ENCODE data around the gene NEK10.
"Not testable (repeated sequence)": the region's sequence is repeated elsewhere in the genome, so short reads cannot be mapped to it uniquely, and the experiment has no call there.

The NEK10 gene, protein sequence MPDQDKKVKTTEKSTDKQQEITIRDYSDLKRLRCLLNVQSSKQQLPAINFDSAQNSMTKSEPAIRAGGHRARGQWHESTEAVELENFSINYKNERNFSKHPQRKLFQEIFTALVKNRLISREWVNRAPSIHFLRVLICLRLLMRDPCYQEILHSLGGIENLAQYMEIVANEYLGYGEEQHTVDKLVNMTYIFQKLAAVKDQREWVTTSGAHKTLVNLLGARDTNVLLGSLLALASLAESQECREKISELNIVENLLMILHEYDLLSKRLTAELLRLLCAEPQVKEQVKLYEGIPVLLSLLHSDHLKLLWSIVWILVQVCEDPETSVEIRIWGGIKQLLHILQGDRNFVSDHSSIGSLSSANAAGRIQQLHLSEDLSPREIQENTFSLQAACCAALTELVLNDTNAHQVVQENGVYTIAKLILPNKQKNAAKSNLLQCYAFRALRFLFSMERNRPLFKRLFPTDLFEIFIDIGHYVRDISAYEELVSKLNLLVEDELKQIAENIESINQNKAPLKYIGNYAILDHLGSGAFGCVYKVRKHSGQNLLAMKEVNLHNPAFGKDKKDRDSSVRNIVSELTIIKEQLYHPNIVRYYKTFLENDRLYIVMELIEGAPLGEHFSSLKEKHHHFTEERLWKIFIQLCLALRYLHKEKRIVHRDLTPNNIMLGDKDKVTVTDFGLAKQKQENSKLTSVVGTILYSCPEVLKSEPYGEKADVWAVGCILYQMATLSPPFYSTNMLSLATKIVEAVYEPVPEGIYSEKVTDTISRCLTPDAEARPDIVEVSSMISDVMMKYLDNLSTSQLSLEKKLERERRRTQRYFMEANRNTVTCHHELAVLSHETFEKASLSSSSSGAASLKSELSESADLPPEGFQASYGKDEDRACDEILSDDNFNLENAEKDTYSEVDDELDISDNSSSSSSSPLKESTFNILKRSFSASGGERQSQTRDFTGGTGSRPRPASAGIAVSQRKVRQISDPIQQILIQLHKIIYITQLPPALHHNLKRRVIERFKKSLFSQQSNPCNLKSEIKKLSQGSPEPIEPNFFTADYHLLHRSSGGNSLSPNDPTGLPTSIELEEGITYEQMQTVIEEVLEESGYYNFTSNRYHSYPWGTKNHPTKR

DNA sequence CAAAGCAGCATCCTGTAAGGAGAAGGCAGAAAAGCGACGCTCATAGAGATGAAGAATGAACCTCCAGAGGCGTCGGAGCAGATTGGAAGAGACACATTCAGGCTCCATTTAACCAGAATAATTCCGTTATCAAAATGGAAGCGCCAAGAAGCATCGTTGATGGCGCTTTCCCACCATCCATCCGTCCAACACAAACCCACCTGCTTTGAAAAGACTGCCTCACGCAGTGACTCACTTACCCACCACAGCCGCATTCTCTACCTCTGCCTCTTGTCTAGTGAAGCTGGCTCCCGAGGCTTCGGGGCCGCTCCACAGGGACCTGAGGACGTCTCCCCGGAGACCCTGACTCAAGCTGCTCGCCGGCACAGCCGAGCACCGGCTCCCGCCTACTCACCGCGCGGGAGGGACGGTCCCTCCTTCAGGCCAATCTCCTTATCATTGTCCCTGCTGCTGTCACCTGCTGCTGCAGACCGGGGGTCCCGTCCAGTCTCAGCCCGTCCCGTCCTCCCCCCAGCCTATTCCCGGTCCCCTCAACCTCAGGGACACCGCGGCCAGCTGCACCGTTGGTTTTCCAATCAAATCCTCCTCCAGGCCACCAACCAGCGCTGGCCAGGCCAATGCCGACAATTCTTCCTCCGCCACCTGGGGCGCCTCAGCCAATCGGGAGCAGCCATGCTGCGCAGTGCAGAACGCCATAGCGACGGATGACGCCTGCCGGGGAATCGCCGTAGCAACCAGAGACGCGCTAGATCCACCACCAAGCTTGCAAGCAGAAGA lies at the start of gene NEK10:
Gene NEK10 (minus strand): TSS at position 553 of the 777 bp plus-strand sequence. CDS start 16,501 bp downstream, outside the sequence.
- no peaks in the 10 kb centered on the region for H3K36me3 ChIP-seq (ENCODE audit: insufficient read depth)
- no peak within 1 kb of the TSS for H3K27ac ChIP-seq
- TF ChIP-seq, protein P1, sequence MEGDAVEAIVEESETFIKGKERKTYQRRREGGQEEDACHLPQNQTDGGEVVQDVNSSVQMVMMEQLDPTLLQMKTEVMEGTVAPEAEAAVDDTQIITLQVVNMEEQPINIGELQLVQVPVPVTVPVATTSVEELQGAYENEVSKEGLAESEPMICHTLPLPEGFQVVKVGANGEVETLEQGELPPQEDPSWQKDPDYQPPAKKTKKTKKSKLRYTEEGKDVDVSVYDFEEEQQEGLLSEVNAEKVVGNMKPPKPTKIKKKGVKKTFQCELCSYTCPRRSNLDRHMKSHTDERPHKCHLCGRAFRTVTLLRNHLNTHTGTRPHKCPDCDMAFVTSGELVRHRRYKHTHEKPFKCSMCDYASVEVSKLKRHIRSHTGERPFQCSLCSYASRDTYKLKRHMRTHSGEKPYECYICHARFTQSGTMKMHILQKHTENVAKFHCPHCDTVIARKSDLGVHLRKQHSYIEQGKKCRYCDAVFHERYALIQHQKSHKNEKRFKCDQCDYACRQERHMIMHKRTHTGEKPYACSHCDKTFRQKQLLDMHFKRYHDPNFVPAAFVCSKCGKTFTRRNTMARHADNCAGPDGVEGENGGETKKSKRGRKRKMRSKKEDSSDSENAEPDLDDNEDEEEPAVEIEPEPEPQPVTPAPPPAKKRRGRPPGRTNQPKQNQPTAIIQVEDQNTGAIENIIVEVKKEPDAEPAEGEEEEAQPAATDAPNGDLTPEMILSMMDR (conservative IDR thresholded peaks at IDR 0.05; ENCODE audit: low read depth, low read length) = no peak
- H3K27me3 ChIP-seq (ENCODE audit: insufficient read depth, low read depth) = no peaks in the 10 kb centered on the region
- no peaks in the 10 kb centered on the region for H4K20me1 ChIP-seq (ENCODE audit: insufficient read depth)
- peak within 1 kb of the TSS; percentile 75; the same call in 1 of the 2 replicates for H2AFZ ChIP-seq (ENCODE audit: low read depth)
- H3K9ac ChIP-seq = no peak within 1 kb of the TSS
- peak within 1 kb of the TSS; percentile 43 for H3K4me3 ChIP-seq (IDR thresholded peaks at IDR 0.05; ENCODE audit: insufficient read depth, low read depth, low read length)
- no peaks in the 10 kb centered on the region for H3K79me2 ChIP-seq (ENCODE audit: insufficient read depth, low read depth)
- H3K4me1 ChIP-seq (ENCODE audit: low read depth, poor library complexity, severe bottlenecking) = no peaks in the 10 kb centered on the region
- peak within 1 kb of the TSS; percentile 66; the same call in 1 of the 2 replicates for H3K4me2 ChIP-seq

DNA sequence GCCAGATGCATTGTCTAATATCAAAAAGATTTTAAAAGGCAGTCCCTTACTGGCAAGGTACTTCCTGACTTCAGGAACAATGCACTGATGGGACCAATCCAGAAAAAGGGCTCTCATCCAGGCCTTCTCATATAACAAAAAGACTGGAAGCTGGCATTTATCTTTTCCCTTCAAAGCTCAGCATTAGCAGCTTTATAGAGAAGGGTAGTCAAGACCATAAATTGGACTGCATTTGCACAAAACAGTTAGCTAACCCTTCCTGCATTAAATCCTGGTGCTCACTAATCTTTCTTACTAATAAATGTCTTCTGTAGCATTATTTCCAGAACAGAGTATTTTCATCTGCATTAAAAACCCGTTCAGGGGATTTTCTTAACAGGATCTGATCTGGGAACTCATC lies 46.0 kb upstream of the NEK10 start:
- Histone ChIP-seq H3K4me3 (IDR thresholded peaks at IDR 0.05; ENCODE audit: insufficient read depth, low read depth, low read length) (no peak overlapping the region), H3K27ac (no peak overlapping the region), H4K20me1 (ENCODE audit: insufficient read depth) (no peaks in the 10 kb centered on the region), H3K36me3 (ENCODE audit: insufficient read depth) (no peaks in the 10 kb centered on the region), H3K79me2 (ENCODE audit: insufficient read depth, low read depth) (no peaks in the 10 kb centered on the region), H3K9ac (no peak overlapping the region), H3K4me2 (no peak overlapping the region), H3K27me3 (ENCODE audit: insufficient read depth, low read depth) (no peaks in the 10 kb centered on the region), H2AFZ (ENCODE audit: low read depth) (no peak overlapping the region), H3K4me1 (ENCODE audit: low read depth, poor library complexity, severe bottlenecking) (no peaks in the 10 kb centered on the region)
- TF ChIP-seq, protein P1 (conservative IDR thresholded peaks at IDR 0.05; ENCODE audit: low read depth, low read length) = no peak

DNA sequence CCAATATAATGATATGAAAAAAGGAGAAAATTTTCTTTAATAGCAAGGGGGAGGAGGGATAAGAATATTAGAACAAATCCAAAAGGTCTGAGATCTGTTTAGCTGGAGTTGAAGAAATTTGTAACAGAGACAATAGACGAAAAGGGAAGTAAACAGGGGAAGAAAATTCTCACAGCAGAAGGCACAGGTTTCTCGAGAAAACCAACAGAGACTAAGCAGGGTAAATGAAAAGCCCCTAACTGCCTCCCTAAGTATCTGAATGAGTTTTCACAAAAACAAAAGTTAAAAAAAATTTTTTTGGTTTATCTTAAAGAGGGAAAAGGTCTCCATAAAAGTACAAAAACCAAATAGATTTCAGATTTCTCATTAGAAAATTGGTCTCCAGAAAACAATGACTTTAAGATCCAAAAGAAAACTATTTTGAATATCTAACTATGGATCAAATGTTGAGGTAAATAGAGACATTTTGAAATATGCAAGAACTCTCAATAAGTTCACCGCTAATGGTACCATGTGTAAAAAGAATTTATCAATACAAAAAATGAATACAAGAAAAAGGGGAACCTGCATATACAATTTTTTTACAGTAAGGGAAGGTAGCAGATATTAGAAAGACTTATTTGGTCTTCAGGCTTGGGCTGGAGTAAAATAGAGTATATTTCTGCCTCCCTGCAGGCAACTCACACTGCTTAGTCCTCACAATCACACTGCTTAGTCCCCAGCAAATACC lies 23.9 kb upstream of the NEK10 start:
- no peaks in the 10 kb centered on the region for H3K27me3 ChIP-seq (ENCODE audit: insufficient read depth, low read depth)
- H3K79me2 ChIP-seq (ENCODE audit: insufficient read depth, low read depth) = no peaks in the 10 kb centered on the region
- no peaks in the 10 kb centered on the region for H4K20me1 ChIP-seq (ENCODE audit: insufficient read depth)
- H3K27ac ChIP-seq = no peak overlapping the region
- H2AFZ ChIP-seq (ENCODE audit: low read depth) = no peak overlapping the region
- H3K9ac ChIP-seq = no peak overlapping the region
- H3K4me3 ChIP-seq (IDR thresholded peaks at IDR 0.05; ENCODE audit: insufficient read depth, low read depth, low read length) = no peak overlapping the region
- no peaks in the 10 kb centered on the region for H3K4me1 ChIP-seq (ENCODE audit: low read depth, poor library complexity, severe bottlenecking)
- TF ChIP-seq, protein P1 (conservative IDR thresholded peaks at IDR 0.05; ENCODE audit: low read depth, low read length) = no peak
- H3K4me2 ChIP-seq = no peak overlapping the region
- H3K36me3 ChIP-seq (ENCODE audit: insufficient read depth) = no peaks in the 10 kb centered on the region

- not testable (repeated sequence) for H3K4me2 ChIP-seq; H3K27ac ChIP-seq; H4K20me1 ChIP-seq (ENCODE audit: insufficient read depth); H3K36me3 ChIP-seq (ENCODE audit: insufficient read depth); H3K27me3 ChIP-seq (ENCODE audit: insufficient read depth, low read depth); H3K4me1 ChIP-seq (ENCODE audit: low read depth, poor library complexity, severe bottlenecking); H3K4me3 ChIP-seq (IDR thresholded peaks at IDR 0.05; ENCODE audit: insufficient read depth, low read depth, low read length); H3K79me2 ChIP-seq (ENCODE audit: insufficient read depth, low read depth); H2AFZ ChIP-seq (ENCODE audit: low read depth); H3K9ac ChIP-seq
Observed at GRCh38 chr3:27392414-27392813, 23.2 kb upstream of the NEK10 start.
